Measurements from ENCODE around the gene KCNQ5. TPM values are rescaled to one million over a fixed set of nuclear protein-coding genes. Genes with fewer than 3 reads are reported as not detected.

KCNQ5 gene
- total RNA-seq, 1 experiment from 2014 or later = not detected

DNA sequence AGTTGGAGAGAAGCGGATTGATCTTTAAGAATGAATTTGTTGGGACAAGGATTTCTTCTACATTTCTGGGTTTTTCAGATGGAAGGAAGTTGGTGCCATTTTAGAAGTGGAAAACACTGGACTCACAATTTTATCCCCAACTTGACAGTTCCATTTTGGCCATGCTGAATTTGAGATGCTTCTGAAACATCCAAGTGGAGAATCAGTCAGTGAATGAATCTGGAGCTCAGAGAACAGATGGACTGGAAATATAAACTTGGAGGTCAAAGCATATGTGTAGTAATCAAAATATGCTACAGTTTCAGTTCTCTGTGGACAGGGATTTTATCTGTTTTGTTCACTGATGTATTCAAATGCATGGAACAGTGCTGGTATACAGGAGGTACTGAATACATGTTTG, 89.9 kb downstream of the KCNQ5 start:
- RAD21 ChIA-PET (ENCODE audit: low non-redundant PET in 1 of 2, low total read pairs in 2 of 2, uncharacterized antibody in 2 of 2, unreplicated experiment in 2 of 2) = no interaction called here
- H3K27me3 ChIP-seq (ENCODE audit: insufficient read depth, low read length) = peaks cover 30% of the 10 kb centered on the region
- H3K4me2 ChIP-seq (ENCODE audit: low read length) = no peak overlapping the region
- H3K9ac ChIP-seq (ENCODE audit: low read length) = no peak overlapping the region
- no peaks in the 10 kb centered on the region for H3K79me2 ChIP-seq (ENCODE audit: insufficient read depth, low read length)
- DNase-seq (ENCODE audit: low read depth, low spot score) (no peak), ATAC-seq (no peak)
- no peak overlapping the region for H2AFZ ChIP-seq (ENCODE audit: low read depth, low read length, poor library complexity, severe bottlenecking)
- H3K9me3 ChIP-seq (ENCODE audit: control insufficient read depth in 1 of 2, insufficient read depth in 1 of 2, low read depth in 1 of 2, low read length in 2 of 2) = no peaks in the 10 kb centered on the region
- H3K4me3 ChIP-seq (replicated peaks in 1 of 2; ENCODE audit: low read depth in 1 of 2, low read length in 2 of 2) = no peak overlapping the region
- CTCF ChIA-PET = no interaction called here
- no peaks in the 10 kb centered on the region for H4K20me1 ChIP-seq (ENCODE audit: insufficient read depth)
- TF ChIP-seq POLR2AphosphoS5 (IDR thresholded peaks at IDR 0.05; ENCODE audit: low read depth, low read length) (no peak), CEBPB (IDR thresholded peaks at IDR 0.05; ENCODE audit: low read depth) (no peak), FOSL1 (IDR thresholded peaks at IDR 0.05; ENCODE audit: low read depth) (no peak), EZH2phosphoT487 (IDR thresholded peaks at IDR 0.05; ENCODE audit: borderline replicate concordance) (no peak), RAD21 (IDR thresholded peaks at IDR 0.05; ENCODE audit: low read depth) (no peak), ZFX (IDR thresholded peaks at IDR 0.05) (no peak), SIN3A (IDR thresholded peaks at IDR 0.05; ENCODE audit: low read depth) (no peak), YY1 (IDR thresholded peaks at IDR 0.05; ENCODE audit: extremely low read depth, insufficient replicate concordance, low read depth, low read length) (no peak), SRF (IDR thresholded peaks at IDR 0.05; ENCODE audit: low read depth) (no peak)
- TF ChIP-seq, protein P1, sequence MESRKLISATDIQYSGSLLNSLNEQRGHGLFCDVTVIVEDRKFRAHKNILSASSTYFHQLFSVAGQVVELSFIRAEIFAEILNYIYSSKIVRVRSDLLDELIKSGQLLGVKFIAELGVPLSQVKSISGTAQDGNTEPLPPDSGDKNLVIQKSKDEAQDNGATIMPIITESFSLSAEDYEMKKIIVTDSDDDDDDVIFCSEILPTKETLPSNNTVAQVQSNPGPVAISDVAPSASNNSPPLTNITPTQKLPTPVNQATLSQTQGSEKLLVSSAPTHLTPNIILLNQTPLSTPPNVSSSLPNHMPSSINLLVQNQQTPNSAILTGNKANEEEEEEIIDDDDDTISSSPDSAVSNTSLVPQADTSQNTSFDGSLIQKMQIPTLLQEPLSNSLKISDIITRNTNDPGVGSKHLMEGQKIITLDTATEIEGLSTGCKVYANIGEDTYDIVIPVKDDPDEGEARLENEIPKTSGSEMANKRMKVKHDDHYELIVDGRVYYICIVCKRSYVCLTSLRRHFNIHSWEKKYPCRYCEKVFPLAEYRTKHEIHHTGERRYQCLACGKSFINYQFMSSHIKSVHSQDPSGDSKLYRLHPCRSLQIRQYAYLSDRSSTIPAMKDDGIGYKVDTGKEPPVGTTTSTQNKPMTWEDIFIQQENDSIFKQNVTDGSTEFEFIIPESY (IDR thresholded peaks at IDR 0.05; ENCODE audit: extremely low read depth, insufficient replicate concordance, low read length) = no peak
- TF ChIP-seq, protein P2, sequence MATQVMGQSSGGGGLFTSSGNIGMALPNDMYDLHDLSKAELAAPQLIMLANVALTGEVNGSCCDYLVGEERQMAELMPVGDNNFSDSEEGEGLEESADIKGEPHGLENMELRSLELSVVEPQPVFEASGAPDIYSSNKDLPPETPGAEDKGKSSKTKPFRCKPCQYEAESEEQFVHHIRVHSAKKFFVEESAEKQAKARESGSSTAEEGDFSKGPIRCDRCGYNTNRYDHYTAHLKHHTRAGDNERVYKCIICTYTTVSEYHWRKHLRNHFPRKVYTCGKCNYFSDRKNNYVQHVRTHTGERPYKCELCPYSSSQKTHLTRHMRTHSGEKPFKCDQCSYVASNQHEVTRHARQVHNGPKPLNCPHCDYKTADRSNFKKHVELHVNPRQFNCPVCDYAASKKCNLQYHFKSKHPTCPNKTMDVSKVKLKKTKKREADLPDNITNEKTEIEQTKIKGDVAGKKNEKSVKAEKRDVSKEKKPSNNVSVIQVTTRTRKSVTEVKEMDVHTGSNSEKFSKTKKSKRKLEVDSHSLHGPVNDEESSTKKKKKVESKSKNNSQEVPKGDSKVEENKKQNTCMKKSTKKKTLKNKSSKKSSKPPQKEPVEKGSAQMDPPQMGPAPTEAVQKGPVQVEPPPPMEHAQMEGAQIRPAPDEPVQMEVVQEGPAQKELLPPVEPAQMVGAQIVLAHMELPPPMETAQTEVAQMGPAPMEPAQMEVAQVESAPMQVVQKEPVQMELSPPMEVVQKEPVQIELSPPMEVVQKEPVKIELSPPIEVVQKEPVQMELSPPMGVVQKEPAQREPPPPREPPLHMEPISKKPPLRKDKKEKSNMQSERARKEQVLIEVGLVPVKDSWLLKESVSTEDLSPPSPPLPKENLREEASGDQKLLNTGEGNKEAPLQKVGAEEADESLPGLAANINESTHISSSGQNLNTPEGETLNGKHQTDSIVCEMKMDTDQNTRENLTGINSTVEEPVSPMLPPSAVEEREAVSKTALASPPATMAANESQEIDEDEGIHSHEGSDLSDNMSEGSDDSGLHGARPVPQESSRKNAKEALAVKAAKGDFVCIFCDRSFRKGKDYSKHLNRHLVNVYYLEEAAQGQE (IDR thresholded peaks at IDR 0.05; ENCODE audit: low read depth) = no peak
- no peaks in the 10 kb centered on the region for H3K4me1 ChIP-seq (ENCODE audit: control insufficient read depth in 1 of 2, insufficient read depth in 2 of 2, low read length in 2 of 2)
- POLR2A ChIA-PET = no interaction called here
- H3K36me3 ChIP-seq (ENCODE audit: control insufficient read depth in 1 of 2, insufficient read depth in 2 of 2, low read length in 2 of 2) = no peaks in the 10 kb centered on the region
- H3K27ac ChIP-seq (ENCODE audit: low read depth, low read length) = no peak overlapping the region
- intact Hi-C loops (cut with micrococcal nuclease) = loop anchor here (5.0 kb wide), 1 partner anchor 421 kb away; no protein-coding TSS in a partner anchor
- BruUV-seq (replicated peaks) = no TSS peak
- H3K9me2 ChIP-seq (ENCODE audit: insufficient read depth) = no peaks in the 10 kb centered on the region

All from HCT116 (cell line).